ENCODE data around the gene GAPDHS. TPM values are rescaled to one million over a fixed set of nuclear protein-coding genes. Genes with fewer than 3 reads are reported as not detected.

Gene GAPDHS
- total RNA-seq: not detected in 2 replicates

DNA sequence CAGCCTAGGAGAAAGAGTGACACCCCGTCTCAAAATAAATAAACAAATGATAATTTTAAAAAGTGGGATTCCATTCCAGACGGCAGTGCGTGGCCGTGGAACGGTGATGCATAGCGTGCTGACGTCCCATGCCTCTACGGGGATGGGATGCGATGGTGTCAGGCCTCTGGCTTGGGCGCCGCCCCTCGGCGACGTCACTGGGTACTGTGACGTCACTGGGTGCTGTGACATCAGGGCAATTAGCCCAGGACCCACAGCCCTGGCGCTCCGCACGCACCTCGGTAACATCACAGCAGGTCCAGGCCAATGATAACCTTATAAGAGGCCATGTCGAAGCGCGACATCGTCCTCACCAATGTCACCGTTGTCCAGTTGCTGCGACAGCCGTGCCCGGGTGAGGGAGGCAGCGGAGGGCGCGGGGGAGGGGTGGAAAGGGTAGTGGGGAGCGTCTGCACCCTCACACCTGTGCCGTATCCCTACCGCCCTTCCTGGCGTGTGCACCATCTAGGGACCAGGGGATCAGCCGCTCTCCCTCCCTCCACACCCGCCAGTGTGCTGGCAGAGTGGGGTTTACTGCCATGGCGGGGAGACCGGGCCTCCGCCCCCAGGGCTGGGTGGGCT lies at the start of gene GAPDHS:
Gene GAPDHS, plus strand, starts transcription at position 256 of the 621 bp plus-strand sequence. Its CDS starts 72 bp downstream, at position 328.
- DNase-seq (ENCODE audit: low read depth in 2 of 2): no peak

DNA sequence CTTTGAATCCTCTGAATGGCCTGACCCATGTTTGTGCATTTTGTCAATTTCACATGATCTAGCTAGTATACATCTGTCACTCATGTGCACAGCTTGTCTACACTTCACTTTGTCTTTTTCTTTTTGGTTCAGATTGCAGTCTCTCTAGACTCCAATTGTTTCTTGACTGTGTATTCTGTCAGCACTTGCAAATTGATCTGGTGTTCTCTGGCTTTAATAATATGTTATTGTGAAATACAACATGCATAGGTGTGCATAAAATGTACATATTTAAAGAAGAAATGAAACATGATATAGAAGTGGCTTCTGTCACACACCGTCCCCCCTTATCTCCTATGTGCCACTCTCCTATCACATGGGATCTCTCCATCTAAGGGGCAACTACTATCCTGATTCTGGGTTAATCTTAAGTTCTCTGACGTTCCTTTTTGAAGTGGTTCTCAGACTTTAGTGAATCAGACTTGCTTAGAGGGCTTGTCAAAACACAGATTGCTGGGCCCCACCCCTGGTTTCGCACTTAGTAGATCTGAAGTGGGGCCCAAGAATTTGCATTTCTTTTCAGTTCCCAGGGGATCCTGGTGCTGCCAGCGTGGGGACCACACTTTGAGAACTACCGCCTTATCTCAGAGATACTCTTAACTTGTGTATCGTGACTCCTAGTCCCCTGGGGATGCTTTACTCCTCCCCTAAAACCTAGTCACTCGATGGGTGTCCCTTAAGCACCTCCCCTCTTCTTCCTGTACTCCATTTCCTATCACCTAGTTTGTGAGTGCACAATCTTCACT lies 48.8 kb upstream of the GAPDHS start:
- no peak for DNase-seq (ENCODE audit: low read depth in 2 of 2)

DNA sequence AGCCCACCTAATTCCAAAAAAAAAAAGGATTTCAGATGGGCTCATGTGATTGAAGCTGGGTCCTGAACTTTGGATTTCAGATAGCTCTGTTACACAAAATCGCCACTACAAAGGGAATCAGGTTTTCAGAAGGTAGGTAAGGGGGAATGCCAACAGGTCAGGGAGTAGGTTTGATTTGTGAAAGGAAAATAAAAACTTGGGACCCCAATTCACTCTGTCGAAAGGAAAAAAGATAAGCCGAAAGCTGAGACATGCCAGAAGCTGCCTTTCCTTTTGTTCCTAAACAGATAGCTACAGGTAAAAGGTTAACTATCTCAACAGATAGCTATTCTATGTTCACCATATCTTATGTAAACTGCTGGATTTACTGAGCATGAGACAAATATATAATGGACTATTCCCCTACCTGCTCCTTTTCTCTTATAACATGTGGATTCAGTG lies 47.0 kb upstream of the GAPDHS start:
- DNase-seq (ENCODE audit: low read depth in 2 of 2): no peak

DNA sequence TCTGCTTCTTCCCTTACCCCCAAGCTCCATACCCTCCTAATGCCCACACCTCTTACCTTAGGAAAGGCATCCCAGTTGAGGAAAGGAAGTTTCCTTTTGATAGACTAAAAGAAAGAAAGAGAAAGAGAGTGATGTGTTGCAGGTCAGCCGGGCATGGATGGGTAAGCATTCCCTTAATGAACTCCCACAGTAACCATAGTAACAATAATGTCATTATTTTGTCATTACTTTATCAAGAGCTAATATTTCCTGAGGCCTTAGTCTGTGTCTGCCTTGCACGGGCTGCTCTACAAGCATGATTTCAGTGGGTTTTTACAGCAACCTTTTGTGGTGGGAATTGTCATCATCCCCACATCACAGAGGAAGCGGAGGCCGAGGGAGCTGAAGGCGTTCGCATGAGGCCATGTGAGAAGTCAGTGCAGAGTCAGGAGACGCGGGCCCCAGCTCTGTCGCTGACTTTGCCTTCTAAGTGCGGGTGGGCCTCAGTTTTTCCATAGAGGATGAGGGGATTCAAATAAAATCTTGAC lies 45.5 kb upstream of the GAPDHS start:
- DNase-seq (ENCODE audit: low read depth in 2 of 2): no peak

DNA sequence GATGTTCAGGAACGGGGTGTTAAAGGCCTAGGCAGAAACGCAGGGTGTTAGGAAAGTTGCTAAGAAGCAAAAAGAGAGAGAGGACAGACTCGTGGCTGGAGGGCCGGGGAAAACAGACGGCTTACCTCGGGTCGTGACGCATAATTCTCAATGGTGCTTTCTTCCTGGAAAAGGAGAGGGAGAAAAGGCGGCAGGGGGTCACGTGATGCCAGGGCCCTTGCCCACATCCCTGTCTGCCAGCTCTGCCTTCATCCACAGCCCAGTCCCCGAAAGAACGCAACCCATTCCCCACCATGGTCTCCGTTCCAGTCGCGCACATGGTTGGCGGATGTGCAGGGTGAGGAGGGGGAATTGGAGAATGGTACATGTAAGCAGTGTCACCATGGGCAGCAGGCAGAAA lies 44.6 kb upstream of the GAPDHS start:
- no peak for DNase-seq (ENCODE audit: low read depth in 2 of 2)

DNA sequence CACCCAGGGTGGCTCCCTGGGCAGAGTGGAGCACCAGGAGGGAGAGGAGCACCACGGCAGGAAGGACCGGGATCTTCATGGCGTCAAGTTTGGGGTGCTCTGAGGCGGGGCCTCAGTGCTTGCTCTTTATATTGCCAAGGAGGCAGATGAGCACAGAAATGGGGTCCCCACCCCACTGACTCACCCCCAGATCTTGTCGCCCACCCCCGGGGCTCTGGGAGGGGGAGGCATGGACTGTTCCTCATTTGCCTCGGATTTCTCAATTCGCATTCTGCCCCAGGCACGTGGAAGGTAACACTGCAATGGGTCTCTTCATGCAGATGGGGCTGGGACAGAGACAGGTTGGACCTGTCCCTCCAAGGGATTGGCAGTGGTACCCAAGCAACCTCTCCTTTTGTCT lies 42.9 kb upstream of the GAPDHS start, which contains the start of gene KRTDAP:
Gene KRTDAP, minus strand, starts transcription at position 101 of the 400 bp plus-strand sequence. Its CDS starts 22 bp downstream, at position 79.
- no peak for DNase-seq (ENCODE audit: low read depth in 2 of 2)

DNA sequence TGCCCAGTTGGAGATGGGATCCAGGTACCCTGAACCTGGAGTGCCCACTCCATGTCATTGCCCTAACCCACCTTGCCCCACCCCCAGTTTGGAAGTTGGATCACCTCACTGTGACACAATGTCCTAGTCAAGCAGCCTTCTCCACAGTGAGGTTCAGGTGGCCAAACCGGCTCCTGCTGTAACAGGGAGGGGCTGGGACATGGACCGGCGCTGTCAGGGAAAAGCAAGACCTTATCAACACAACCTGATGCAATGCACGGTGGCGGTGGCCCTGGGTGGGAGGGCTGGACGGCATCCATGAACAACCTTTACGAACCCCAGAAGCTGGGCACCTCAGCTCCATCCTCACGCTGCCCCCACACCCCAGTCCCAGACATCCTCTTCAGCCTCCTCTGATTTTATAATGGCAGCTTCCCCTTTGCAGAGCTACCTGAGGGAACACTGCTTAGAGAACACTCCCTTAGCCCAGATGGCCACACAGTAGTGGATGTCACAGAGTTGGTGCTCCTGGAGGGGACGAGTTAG lies 41.4 kb upstream of the GAPDHS start:
- no peak for DNase-seq (ENCODE audit: low read depth in 2 of 2)

DNA sequence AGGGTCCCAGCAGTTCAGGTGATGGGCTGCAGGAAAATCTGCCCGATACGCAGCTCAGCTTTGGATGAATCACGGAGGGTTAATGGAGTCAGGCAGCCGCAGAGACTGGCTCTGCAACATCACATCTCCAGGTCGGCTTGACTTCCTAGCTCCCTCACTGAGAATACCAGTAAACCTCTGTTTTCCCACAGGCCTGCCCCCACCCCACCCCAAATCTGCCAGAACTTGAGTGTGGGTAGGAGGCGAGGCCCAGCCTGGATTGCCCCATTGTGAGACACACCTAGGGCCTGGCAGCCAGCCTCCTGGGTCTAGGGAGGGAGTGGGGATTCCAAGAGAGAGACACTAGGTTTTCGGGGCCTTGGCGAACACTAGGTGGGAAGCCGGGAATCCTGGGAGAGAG lies 39.3 kb upstream of the GAPDHS start:
- DNase-seq (ENCODE audit: low read depth in 2 of 2): no peak

DNA sequence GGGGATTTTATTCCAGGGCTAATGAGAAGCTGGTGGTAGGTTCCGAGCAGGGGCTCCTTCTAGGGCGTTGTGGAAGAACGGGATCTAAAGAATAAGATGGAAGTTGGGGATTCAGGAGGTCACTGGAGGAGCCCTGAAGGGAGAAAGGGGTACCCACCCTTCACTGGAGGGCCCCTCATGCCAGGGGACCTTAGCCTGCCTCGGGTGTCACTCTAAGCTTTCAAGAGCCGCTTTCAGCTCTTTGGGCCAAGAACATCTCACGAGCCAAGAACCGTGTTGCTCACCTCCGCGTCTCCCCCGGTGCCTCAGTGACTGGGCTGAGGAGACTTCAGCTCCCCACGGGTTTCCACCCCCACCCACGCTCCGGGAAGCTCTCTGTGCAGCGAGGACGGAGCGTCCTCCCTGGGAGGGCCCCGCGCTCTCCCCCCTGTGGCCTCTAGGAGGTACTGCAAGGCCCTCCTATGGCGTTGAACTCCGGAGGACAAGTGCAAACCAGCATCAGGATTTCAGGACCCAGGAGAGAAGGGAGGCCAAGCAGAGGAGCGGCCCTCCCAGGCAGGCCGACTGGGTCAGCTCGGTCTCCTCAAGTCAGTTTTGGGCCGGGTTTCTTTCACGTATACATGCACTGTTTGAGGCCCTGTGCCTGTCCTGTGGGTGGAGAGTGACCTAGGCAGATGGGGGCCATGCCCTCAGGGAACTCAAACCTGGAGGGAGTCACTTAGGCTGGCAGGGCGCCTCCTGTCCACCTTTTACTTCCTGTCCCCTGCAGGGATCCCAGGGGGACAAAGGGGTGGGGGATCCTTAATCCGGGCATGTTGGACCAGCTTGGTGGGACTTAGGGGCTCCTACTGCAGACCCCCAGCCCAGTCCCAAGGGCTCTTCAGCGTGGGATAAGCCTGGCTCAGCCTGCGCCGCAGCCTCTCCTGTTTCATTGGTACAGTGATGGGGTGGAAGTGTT lies 37.9 kb upstream of the GAPDHS start:
- peak; percentile 63 to 75 for DNase-seq (ENCODE audit: low read depth in 2 of 2)

DNA sequence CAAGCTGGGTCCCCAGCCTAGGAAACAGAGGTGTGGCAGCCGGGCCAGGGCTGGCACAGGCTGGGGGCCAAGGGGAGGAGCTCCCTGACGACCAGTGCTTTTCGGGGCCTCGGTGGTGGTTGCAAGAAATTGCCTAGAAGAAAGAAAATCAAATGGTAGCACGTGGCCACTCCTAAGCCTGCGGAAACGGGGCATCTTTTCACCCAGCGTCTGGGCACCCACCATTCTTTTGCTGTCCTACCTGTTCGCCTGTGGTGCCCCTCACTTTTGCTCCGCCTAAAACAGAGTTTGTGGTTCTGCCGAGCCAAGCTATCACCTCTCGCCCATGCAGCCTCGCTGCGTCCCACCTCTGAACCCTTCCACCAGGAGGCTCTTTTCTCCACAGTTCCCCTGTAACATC lies 35.9 kb upstream of the GAPDHS start:
- DNase-seq (ENCODE audit: low read depth in 2 of 2): no peak

DNA sequence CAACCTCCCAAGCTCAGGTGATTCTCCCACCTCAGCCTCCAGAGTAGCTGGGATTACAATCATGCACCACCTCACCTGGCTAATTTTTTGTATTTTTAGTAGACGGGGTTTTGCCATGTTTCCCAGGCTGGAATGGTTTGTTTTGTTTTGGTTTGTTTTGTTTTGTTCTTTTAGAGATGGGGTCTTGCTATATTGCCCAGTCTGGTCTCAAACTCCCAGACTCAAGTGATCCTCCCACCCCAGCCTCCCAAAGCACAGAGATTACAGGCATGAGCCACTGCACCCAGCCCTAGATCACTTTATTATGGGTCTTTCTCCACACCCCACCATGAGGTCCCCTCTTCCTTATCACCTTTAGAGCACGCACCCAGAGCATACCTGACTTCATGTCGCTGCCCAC lies 35.0 kb upstream of the GAPDHS start:
- DNase-seq (ENCODE audit: low read depth in 2 of 2): no peak

DNA sequence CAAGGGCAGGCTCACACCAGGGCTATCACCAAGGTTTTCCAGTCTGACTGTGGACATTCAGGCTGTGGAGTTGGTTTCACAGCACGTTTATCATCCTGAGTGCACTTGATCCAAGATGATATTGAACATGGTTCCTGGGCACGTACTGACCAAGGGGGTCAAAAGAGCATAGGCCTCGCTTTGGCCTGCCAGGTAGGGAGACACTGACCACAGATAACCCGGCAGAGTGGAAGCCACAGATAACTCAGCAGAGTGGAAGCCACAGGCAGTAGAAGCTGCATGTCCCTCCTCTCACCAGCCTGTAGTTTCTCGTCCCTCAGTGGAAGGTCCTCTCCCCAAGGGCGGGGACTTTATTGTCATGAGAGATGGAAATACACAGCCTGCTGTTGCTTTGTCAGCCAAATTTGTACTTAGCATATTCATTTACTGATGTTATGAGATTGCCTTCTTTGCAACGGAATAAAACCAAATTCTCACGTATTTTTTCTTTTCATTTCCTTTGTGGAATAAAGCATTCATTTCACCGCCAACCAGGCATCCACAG lies 34.2 kb upstream of the GAPDHS start:
- no peak for DNase-seq (ENCODE audit: low read depth in 2 of 2)

DNA sequence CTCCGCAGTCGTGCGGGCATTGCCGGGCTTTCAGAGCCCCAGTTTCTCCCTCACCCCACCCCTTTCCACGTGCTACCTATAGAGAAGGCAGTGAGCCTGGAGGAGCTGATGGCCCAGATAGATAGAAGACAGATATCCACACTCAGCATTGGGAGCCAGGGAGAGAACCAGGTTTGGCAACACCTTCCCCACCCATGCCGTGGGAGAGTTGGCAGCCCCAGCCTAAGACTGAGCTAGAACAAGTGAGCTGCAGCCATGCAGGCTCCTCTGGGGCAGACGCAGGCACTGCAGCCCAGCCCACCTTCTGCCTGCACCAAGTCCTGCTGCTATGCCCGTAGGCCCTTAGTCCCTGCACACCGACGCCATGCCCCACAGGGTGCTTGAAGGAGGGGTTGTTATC lies 32.6 kb upstream of the GAPDHS start:
- no peak for DNase-seq (ENCODE audit: low read depth in 2 of 2)

DNA sequence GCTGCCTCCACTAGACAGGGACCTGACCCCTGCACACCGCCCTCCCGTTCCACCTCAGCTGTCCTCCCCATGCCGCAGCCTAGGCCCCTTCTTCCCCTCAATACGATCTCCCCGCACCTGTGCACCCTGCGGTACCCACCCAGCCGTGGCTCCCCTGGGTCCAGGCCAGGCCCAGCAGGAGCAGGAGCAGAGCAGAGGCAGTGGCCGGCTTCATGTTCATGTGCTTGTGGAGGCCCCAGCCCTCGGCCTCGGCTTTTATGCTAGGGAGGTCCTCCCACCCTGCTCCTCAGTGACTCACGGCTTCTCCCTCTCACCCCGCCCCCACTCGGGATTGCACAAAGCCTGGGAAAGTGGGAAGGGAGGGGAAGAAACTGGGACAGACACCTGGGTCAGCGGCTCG lies 31.6 kb upstream of the GAPDHS start:
- no peak for DNase-seq (ENCODE audit: low read depth in 2 of 2)

DNA sequence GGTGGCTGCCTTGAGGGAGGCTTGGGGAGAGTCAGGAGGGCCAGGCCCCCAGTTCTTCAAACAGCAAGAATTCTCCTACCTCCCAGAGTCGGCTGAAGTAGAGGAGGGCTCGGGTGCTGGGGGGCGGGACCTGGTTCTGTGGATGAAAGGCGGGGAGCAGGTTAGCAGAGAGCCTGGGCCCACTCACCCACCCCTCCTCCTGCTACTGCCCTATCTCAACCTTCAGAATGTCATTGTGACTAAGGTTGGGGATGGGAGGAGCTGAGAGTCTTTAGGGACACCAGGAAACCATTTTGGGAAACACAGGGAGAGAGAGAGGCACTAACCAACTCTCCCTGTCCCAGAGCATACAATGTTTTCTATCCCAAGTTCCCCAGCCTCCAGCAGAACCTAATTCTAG lies 30.5 kb upstream of the GAPDHS start:
- DNase-seq (ENCODE audit: low read depth in 2 of 2): no peak

DNA sequence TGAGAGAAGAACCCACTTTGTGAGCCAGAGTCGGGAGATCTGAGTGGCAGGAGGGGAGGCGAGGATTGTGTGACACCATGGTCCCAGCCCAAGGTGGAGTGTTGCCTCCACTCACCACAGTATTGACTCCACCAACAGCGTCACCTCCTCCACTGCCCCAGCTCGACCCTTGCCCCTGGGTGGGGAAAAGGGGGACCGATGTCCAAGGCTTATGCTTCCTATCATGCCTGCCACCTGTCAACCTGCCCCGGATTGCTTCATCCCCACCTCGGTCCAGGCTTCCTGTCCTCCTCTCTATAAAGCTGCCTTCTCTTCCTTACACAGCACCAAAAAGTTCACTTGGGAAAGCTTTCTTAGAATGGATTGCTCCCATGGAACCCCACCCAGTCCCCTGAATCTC lies 27.2 kb upstream of the GAPDHS start:
- DNase-seq (ENCODE audit: low read depth in 2 of 2): no peak

DNA sequence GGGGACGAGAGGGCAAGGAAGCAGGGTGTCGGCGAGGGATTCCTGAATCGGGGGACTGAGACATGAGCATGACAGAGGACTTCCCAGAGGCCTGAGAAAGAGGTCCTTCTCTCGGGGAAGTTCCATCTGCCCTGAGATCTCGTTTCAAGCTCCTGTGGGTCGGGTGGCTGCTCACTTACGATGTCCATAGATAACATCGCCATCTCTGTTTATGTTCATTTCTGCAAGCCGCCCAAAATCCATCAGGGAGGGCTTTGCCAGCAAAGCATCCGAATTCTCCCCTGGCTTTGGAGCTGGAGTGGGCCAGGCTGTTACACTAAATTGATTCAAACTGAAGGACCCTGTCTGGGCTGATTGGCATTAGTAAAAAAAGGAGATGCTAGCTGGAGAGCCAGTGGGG lies 25.7 kb upstream of the GAPDHS start:
- no peak for DNase-seq (ENCODE audit: low read depth in 2 of 2)

DNA sequence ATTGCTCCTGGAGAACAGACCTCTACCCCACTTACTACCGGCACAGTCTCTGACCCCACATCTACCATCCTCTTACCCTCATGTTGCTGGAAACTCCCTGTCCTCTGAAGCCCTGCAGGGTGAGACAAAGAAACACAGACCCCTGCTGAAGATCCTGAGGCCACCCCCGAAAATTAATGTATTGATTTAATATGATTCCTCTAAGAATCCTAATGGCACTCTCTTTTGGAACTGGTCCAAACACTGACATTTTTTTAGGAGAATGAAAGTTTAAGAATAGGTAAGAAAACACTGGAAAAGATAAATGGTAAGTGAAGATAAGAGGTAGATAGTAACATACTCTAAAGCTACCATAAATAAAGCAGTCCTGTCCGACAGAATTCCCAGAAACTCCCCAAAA lies 25.1 kb upstream of the GAPDHS start:
- no peak for DNase-seq (ENCODE audit: low read depth in 2 of 2)

DNA sequence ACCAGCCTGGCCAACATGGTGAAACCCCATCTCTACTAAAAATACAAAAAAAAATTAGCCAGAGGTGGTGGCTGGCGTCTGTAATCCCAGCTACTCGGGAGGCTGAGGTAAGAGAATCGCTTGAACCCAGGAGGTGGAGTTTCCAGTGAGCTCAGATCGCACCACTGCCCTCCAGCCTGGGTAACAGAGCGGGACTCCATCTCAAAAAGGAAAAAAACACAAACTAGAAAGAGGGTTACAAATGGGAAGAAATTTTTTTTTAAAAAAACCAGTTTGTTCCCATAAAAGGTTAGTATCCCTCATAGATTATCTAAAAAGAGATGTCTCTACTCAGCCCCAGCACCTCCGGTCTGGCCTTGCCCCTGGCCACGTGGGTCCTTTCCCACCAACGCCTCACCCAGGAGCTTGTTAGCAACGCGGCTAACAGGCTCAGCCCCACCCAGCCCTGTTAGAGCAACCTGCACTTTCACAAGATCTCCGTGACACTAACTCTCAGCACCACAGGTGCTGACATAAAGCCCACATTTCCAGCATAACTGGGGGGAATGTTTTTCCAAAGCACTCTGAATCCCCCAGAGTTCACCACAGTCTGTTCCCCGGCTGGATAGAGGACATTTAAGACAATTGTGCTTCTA lies 24.1 kb upstream of the GAPDHS start:
- DNase-seq (ENCODE audit: low read depth in 2 of 2): no peak

DNA sequence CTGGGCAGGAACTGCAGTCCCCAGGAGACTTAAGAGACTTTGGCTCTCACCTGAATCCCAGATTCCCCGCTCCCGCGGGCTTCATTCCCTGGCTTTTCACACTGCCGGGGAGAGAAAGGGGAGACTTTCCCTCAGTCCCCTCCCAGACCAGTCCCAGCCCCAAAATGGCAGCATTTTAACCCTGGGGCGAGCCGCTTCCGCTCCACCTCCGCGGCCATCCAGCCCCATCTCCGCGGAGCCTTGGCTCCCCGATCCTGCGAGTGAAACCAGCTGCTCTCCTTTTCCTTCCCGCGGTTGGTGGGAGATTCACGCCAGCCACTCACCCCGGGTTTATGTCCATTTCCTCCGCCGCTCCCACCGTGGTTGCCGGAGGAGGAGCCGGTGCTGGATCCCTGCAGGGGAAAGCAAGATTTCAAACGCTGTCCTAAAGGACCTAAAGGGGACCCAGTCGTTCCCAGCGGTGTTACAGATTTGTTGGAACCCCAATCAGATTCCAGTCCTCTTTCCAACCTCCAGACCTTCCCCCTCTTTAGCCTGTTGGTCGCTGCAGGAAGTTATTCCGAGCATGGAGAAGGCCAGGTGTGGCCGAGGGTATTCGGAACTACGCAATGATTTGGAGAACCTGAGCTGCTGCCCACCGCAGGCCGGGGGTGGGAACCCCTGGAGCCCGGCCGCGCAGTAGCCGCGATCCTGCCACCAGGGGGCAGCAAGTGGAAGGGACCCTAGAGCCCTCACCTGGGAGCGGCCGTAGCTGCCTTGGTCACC lies 23.2 kb upstream of the GAPDHS start:
- peak; percentile 33 to 63 for DNase-seq (ENCODE audit: low read depth in 2 of 2)
